HG02884 (cell line): ENCODE measurements around the gene C12orf57.

Source experiments
- ATAC-seq: cut with Tn5 transposase; IDR thresholded peaks from one replicate; pipeline ENCODE4 v1.9.1; 2021; ENCODE audit warnings: mild to moderate bottlenecking, moderate library complexity; ENCODE audit not compliant: unreplicated experiment

Gene C12orf57

DNA sequence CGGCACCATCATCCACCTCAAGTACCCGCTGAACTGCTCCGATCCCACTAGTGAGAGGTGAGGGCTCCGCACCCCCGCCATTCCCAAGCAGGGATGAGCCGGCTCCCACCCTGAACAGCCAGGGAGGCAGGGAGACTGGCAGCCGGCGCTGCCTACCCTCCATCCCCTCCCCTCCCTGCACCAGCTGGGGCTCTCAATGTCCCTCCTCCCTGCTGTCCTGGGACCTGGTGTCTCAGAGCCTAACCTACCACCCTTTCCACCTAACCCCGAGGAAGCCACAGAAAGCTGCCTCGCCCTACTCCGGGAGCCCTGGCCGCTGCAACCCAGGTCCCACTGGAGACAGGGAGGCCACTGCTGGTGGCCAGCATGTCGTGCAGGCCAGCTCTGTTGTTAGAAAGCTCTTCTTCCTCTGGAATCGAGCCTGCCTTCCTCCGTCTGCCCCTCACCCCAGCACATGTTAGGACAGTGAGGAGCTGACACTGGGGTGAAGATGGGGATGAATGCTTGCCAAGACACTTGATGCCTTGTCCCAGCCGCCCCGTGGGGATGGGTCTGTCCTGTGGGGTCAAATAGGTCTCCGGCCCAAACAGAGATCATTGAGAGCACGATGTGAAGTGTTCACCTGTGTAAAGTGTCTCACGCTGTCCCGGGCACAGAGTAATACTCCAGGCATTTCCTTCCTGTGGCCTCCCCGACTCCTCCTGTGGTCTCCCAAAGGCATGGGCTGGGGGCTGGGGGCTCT, 8.5 kb downstream of the C12orf57 start:
- ATAC-seq = no peak

DNA sequence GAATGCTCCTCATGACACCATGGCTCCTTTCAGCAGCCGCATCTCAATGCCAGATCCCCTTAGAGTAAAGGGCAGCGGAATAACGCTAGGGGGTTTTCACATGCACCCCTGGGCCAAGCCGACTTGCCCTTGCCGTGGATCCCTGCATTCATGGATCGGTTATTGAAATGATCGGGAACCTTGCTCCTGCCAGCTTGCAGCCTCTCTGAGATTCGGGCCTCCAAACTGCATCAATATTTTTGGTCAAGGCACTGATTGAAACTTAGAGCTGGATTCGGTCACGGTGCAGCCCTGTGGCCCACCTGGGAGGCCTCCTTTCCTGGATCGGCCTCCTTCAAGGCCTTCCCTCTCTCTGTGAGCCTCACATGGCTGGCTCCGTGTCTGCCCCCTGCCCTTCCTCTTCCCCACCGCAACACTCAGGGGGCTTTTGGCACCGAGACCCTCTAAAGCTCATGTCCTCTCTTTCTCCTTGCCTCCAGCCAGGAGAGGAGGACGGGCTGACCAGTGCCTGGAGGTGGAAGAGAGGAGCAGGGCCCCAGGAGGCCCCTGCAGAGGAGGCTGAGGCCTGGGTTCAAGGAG, 9.1 kb downstream of the C12orf57 start:
- ATAC-seq = no peak

- ATAC-seq = peak; percentile 42
Measured at GRCh38 chr12:6953442-6954315, 9.9 kb downstream of the C12orf57 start.

GRCh38 chr12:6954316-6955107, 10.7 kb downstream of the C12orf57 start:
- ATAC-seq = no peak

- ATAC-seq = no peak
Measured at GRCh38 chr12:6955108-6956020, 11.5 kb downstream of the C12orf57 start.

DNA sequence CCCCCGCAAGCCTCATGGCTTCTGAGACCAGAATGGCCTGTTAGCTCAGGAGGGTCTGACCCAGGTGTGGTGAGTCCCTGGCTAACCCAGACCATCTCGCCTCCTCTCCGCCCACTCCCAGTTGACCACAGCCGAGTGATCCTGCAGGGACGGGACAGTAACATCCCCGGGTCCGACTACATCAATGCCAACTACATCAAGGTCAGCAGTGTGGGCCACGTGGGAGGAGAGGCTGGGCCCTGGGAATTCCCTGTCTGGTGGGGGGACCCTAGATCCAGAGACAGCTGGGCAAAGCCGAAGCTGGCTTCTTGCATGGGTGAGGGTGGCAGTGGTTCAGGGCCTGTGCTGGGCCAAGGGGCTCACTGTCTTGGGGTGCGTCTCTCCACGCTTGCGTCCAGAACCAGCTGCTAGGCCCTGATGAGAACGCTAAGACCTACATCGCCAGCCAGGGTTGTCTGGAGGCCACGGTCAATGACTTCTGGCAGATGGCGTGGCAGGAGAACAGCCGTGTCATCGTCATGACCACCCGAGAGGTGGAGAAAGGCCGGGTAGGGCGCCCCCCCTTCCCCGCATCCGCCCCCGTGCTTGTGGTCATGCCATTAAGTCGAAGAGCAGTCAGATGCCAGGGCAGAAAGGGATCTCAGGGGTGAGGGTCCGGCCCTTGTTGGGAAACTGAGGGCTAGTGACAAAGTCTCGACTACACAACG, 12.4 kb downstream of the C12orf57 start:
- no peak for ATAC-seq

GRCh38 chr12:6957151-6957701, 13.4 kb downstream of the C12orf57 start:
- no peak for ATAC-seq

DNA sequence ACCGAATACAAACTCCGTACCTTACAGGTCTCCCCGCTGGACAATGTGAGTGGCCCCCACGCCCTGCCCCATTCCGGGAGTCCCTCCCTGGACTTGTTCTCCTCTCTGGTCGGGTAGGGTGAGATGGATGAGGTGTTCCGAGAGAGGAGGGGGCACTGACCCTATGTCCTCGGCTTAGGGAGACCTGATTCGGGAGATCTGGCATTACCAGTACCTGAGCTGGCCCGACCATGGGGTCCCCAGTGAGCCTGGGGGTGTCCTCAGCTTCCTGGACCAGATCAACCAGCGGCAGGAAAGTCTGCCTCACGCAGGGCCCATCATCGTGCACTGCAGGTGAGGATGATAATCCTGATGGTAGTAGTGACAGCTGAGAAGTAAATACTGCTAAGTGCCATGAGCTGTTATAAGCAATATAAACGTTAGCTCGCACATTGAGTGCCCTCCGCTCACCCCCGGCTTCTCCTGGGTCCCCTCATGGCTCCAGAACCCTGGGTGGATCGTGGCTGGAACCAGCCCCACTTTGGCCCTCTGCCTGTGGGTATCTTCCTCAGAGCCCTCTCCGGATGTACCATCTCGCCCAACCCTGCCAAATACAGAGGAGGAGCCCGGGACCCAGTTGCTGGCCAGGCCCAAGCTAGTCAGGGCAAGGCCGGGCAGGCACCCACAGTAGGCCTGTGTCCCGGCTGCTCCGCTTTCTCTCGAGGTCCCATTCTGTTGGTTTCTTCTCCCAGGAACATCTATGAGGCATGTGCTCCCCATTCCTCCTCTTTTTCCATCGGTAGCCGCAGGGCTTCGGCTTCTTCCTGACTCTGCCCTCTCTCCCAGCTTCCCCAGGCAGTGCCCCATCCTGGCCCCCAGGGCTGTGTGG, 14.2 kb downstream of the C12orf57 start:
- ATAC-seq = no peak

GRCh38 chr12:6958609-6959057, 14.8 kb downstream of the C12orf57 start:
- no peak for ATAC-seq

DNA sequence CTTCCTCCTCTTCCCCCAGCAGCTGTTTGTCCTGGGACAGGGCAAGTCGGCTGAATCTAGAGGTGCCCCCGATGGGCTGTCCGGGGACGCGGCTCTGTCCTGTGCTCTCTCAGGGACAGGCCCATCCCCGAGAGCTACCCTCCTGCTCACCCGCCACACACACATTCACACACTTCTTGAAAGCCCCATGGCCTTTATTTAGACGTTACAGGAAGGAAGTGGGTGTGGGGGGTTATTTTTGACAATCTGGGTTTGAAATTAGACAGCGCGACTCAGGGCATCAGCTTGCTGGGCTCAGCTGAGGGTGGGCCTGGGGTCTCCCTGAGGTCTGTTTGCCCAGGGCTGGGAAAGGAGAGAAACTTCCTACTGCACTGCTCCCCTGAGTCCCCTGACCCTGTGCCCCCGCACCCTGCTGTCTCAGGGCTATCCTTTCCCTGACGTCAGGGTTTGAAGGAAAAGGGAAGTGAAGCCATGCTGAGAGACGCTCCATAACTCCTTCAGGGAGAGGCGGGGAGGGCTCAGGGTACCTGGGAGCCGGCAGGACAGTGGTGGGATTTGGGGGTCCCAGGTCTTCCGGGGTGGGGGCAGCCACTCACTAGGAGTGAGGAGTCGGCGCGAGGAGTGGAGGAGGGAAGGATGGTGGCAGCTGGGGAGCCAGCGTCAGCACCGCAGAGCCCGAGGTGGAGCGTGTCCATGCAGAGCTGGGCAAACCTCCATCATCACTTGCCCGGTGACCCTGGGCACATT, 15.4 kb downstream of the C12orf57 start:
- peak; percentile 51 for ATAC-seq

GRCh38 chr12:6959805-6960592, 16.2 kb downstream of the C12orf57 start:
- ATAC-seq = no peak

- ATAC-seq = no peak
Measured at GRCh38 chr12:6960593-6961277, 16.9 kb downstream of the C12orf57 start.

GRCh38 chr12:6961278-6961694, 17.5 kb downstream of the C12orf57 start:
- no peak for ATAC-seq

DNA sequence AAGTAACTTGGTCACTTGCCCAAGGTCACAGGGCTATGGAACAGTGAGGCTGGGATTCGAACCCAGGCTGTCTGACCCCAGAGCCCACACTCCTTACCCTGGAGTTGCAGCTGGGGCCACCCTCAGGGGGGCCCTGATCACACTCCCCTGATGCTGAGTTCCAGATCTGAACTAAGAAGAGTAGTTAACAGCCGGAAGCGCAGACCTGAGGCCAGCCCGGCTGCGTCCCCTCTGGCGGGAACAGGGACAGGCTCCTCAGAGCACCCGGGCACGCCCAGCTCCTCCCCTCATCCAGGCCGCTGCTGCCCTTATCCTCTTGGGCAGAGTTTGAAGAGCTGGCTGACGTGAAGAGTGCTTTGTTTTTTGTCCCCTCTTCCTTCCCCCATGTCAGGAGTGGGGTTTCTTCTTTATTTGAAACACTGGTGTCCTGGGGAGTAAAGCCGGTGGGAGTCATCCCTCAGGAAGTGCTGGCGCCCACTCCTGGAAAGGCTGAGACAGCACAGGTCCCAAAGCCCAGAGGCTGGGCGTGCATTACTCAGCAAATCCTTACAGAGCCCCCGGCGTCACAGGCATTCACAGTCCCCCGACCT, 18.0 kb downstream of the C12orf57 start:
- ATAC-seq = no peak

DNA sequence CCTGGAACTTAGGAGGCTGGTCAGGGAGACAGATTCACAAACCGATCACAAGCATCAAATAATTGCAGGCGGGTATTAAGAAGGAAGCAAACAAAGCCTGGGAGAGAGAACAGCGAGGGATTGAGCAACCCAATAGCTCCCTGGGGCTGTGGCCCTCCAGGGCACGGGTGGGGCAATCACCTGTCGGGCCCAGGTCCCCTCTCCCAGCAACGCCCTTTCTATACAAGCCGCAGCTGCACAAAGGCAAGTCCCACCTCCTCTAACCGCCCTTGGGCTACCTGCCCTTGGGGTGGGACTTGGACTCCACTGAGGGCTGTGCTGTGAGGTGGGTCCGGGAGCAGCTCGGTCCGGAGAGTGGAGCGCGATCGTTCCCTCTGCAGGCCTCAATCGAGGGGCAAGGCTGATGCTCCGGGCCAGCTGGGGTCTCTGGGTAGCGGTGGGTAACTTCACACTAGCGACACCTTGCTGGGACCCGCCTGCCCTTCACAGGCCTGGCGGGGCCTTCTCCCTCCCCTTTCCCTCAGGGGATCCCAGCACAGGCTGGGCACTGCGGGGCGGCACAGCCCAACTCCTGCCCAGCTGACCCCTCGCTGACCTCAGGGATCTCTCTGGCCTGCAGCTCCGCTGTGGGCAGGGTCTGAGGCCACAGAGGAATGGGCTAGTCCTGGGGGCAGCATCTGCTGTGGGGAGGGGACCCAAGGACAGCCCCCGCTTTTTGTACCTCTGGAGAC, 18.6 kb downstream of the C12orf57 start:
- ATAC-seq = no peak
